HEK293 (cell line): ENCODE data around the gene UST.
A peak's percentile ranks its signal among the peaks of the same experiment; 100 is the strongest.

Experiments
- CTCF ChIA-PET: fragments of 350-600 bp; formaldehyde crosslinking; extraction: SDS; loops from one replicate; lab custom pipeline; 2021; ENCODE audit warnings: antibody characterized with exemption; lab: Yijun Ruan, JAX
- POLR2A ChIA-PET: fragments of 300-600 bp; formaldehyde crosslinking; extraction: SDS; loops from one replicate; lab custom pipeline; 2020; ENCODE audit warnings: antibody characterized with exemption, inconsistent platforms; lab: Yijun Ruan, JAX
- H3K27ac ChIP-seq: fragments of 200-500 bp; sonication (Bioruptor generic); 2 replicates; pipeline ENCODE4 v1.5.1; 2014; ENCODE audit warnings: low read depth, low read length, control low read depth, inconsistent platforms; ENCODE audit errors: extremely low read depth
- H3K36me3 ChIP-seq, 2 experiments: fragments of 200-500 bp in 1 of 2; sonication (Bioruptor generic) in 1 of 2; 1 replicate in 1 of 2; 2 replicates in 1 of 2; pipeline ENCODE4 v1.5.1; 2014 to 2017; ENCODE audit warnings: inconsistent platforms in 2 of 2, low read length in 2 of 2; ENCODE audit not compliant: control insufficient read depth in 2 of 2, insufficient read depth in 1 of 2
- H3K4me1 ChIP-seq: fragments of 200-500 bp; sonication (Bioruptor generic); 2 replicates; pipeline ENCODE4 v1.5.1; 2014; ENCODE audit warnings: mild to moderate bottlenecking, low read length, inconsistent platforms; ENCODE audit not compliant: control insufficient read depth, insufficient read depth
- H3K4me3 ChIP-seq: 2 replicates; pipeline ENCODE4 v1.5.1; 2011; ENCODE audit warnings: low read depth, mild to moderate bottlenecking, control low read depth, low read length, moderate library complexity
- H3K9me3 ChIP-seq: fragments of 200-500 bp; sonication (Bioruptor generic); 2 replicates; pipeline ENCODE4 v1.5.1; 2014; ENCODE audit warnings: low read depth, low read length, inconsistent platforms; ENCODE audit not compliant: control insufficient read depth, insufficient read depth
- BCL11A ChIP-seq: fragments of 450-650 bp; formaldehyde crosslinking; IDR thresholded peaks from 2 replicates; pipeline ENCODE4 v1.5.1; 2016; ENCODE audit warnings: low read depth, missing biosample characterization, missing genetic modification characterization
- CTCF ChIP-seq: fragments of 450-650 bp; formaldehyde crosslinking; IDR thresholded peaks from 2 replicates; pipeline ENCODE4 v1.5.1; 2016; ENCODE audit warnings: missing biosample characterization, missing genetic modification characterization
- IKZF3 ChIP-seq: fragments of 450-650 bp; IDR thresholded peaks from 2 replicates; pipeline ENCODE4 v1.5.0; 2018; ENCODE audit warnings: missing biosample characterization, mild to moderate bottlenecking, missing genetic modification characterization, moderate library complexity
- PRDM1 ChIP-seq: fragments of 450-650 bp; formaldehyde crosslinking; IDR thresholded peaks from 2 replicates; pipeline ENCODE4; 2016; ENCODE audit warnings: missing biosample characterization, missing genetic modification characterization
- SALL2 ChIP-seq: fragments of 450-650 bp; formaldehyde crosslinking; IDR thresholded peaks from 2 replicates; pipeline ENCODE4 v1.5.0; 2017; ENCODE audit warnings: missing biosample characterization, mild to moderate bottlenecking, missing genetic modification characterization, borderline replicate concordance
- TRIM28 ChIP-seq: IDR thresholded peaks from 2 replicates; pipeline ENCODE4 v1.6.1; 2011; ENCODE audit warnings: low read length, control low read depth, borderline replicate concordance
- WT1 ChIP-seq: fragments of 450-650 bp; formaldehyde crosslinking; IDR thresholded peaks from 2 replicates; pipeline ENCODE4 v1.5.1; 2016; ENCODE audit warnings: missing biosample characterization, missing genetic modification characterization
- ZFP3 ChIP-seq: fragments of 450-650 bp; formaldehyde crosslinking; IDR thresholded peaks from 2 replicates; pipeline ENCODE4 v1.5.1; 2016; ENCODE audit warnings: low read depth, missing biosample characterization, missing genetic modification characterization
- ZFP37 ChIP-seq: fragments of 450-650 bp; formaldehyde crosslinking; IDR thresholded peaks from 2 replicates; pipeline ENCODE4 v1.5.1; 2016; ENCODE audit warnings: missing biosample characterization, missing genetic modification characterization
- ZIC2 ChIP-seq: fragments of 450-650 bp; formaldehyde crosslinking; IDR thresholded peaks from 2 replicates; pipeline ENCODE4 v1.5.1; 2016; ENCODE audit warnings: missing biosample characterization, missing genetic modification characterization
- ZNF132 ChIP-seq: fragments of 450-650 bp; formaldehyde crosslinking; IDR thresholded peaks from 2 replicates; pipeline ENCODE4 v1.5.1; 2017; ENCODE audit warnings: missing biosample characterization, missing genetic modification characterization, borderline replicate concordance
- ZNF214 ChIP-seq: fragments of 450-650 bp; formaldehyde crosslinking; IDR thresholded peaks from 2 replicates; pipeline ENCODE4 v1.5.1; 2017; ENCODE audit warnings: missing biosample characterization, mild to moderate bottlenecking, missing genetic modification characterization, borderline replicate concordance
- ZNF354C ChIP-seq: fragments of 450-650 bp; formaldehyde crosslinking; IDR thresholded peaks from 2 replicates; pipeline ENCODE4 v1.5.1; 2016; ENCODE audit warnings: missing biosample characterization, missing genetic modification characterization, low read depth, borderline replicate concordance
- ZNF426 ChIP-seq: fragments of 450-650 bp; formaldehyde crosslinking; IDR thresholded peaks from 2 replicates; pipeline ENCODE4 v1.5.1; 2017; ENCODE audit warnings: missing biosample characterization, missing genetic modification characterization, mild to moderate bottlenecking, inconsistent platforms, moderate library complexity
- ZNF518A ChIP-seq: fragments of 450-650 bp; formaldehyde crosslinking; conservative IDR thresholded peaks from 2 replicates; pipeline ENCODE4 v1.5.1; 2016; ENCODE audit warnings: low read depth, missing biosample characterization, missing genetic modification characterization
- ZNF530 ChIP-seq: fragments of 450-650 bp; formaldehyde crosslinking; IDR thresholded peaks from 2 replicates; pipeline ENCODE4 v1.5.1; 2016; ENCODE audit warnings: low read depth, missing biosample characterization, missing genetic modification characterization
- ZNF558 ChIP-seq: fragments of 450-650 bp; formaldehyde crosslinking; IDR thresholded peaks from 2 replicates; pipeline ENCODE4 v1.5.1; 2016; ENCODE audit warnings: missing biosample characterization, missing genetic modification characterization
- ZNF654 ChIP-seq: fragments of 450-650 bp; formaldehyde crosslinking; IDR thresholded peaks from 2 replicates; pipeline ENCODE4 v1.5.1; 2016; ENCODE audit warnings: low read depth, missing biosample characterization, missing genetic modification characterization
- ZNF660 ChIP-seq: fragments of 450-650 bp; IDR thresholded peaks from 2 replicates; pipeline ENCODE4 v1.5.1; 2018; ENCODE audit warnings: missing biosample characterization, mild to moderate bottlenecking, missing genetic modification characterization
- ZNF664 ChIP-seq: fragments of 450-650 bp; formaldehyde crosslinking; IDR thresholded peaks from 2 replicates; pipeline ENCODE4 v1.5.1; 2016; ENCODE audit warnings: missing biosample characterization, missing genetic modification characterization
- ZNF701 ChIP-seq: fragments of 450-650 bp; formaldehyde crosslinking; IDR thresholded peaks from 2 replicates; pipeline ENCODE4 v1.5.1; 2016; ENCODE audit warnings: missing biosample characterization, missing genetic modification characterization
- ZNF76 ChIP-seq: fragments of 450-650 bp; formaldehyde crosslinking; IDR thresholded peaks from 2 replicates; pipeline ENCODE4; 2016; ENCODE audit warnings: low read depth, missing biosample characterization, missing genetic modification characterization, borderline replicate concordance
- ZNF777 ChIP-seq: fragments of 450-650 bp; formaldehyde crosslinking; IDR thresholded peaks from 2 replicates; pipeline ENCODE4 v1.5.1; 2017; ENCODE audit warnings: missing biosample characterization, missing genetic modification characterization, borderline replicate concordance
- ZNF792 ChIP-seq: fragments of 450-650 bp; formaldehyde crosslinking; IDR thresholded peaks from 2 replicates; pipeline ENCODE4 v1.5.1; 2016; ENCODE audit warnings: missing biosample characterization, missing genetic modification characterization
- ZSCAN30 ChIP-seq: fragments of 450-650 bp; IDR thresholded peaks from 2 replicates; pipeline ENCODE4 v1.5.1; 2018; ENCODE audit warnings: missing biosample characterization, mild to moderate bottlenecking, missing genetic modification characterization, moderate library complexity
- TF ChIP-seq, protein P1 (sequence below): fragments of 450-650 bp; formaldehyde crosslinking; IDR thresholded peaks from 2 replicates; pipeline ENCODE4 v1.5.1; 2016; ENCODE audit warnings: missing biosample characterization, missing genetic modification characterization
- TF ChIP-seq, protein P2 (sequence below): fragments of 450-650 bp; formaldehyde crosslinking; IDR thresholded peaks from 2 replicates; pipeline ENCODE4; 2016; ENCODE audit warnings: missing biosample characterization, missing genetic modification characterization

UST gene

DNA sequence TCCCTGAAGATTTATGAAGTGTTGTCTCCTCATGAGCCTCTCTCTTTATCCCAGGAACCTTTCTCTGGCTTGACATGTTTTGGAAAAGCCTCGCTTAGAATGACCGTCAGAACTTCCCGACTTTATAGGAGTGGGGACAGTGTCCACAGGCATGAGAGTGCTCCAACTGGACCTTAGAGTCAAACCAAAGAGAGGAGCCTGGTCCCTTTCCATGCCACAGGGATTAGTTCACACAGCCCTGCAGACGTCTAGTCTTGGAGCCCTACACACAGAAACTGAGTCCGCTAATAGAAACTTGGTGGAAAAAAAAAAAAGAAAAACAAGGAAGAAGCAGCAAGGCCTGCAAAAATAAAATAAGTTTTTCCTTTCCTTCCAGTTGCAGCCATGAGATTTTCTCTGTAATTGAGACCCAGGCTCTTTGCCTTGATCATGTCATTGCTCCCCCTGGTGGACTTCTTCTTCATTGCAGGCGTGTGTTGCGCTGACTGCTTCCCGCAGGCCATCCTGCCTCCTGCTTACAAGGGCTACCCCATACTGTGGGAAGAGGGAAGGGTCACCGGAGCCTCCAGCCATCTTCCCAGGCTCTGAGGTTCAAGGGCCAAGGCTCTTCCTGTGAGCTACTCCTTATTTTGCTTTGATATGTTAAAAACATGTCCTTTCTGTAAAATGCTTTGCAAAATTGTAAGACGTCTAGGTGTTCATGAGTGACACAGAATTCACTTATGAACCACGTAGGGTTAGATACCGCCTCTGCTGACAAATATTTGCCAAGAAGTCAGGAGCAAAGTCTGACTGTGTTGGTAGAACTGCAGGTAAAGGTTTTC, 201.0 kb downstream of the UST start:
- POLR2A ChIA-PET: no interaction called here
- CTCF ChIA-PET: interaction anchor here (0.5 to 2.4 kb wide), 23 partner anchors 9 to 437 kb away, joined by 3 to 27 read pairs (median 3); no protein-coding TSS in a partner anchor

More for the DNA sequence above, 201.0 kb downstream of the UST start:
- H3K4me1 ChIP-seq: peaks cover 11% of the 10 kb centered on the region
- no peaks in the 10 kb centered on the region for H3K36me3 ChIP-seq
- no peak overlapping the region for H3K27ac ChIP-seq
- TF ChIP-seq ZNF354C (tag by site-specific recombination) (no peak), ZNF518A (tag by site-specific recombination) (no peak), ZNF76 (no peak), SALL2 (tag by site-specific recombination) (no peak), ZNF777 (tag by site-specific recombination) (no peak), ZNF426 (tag by site-specific recombination) (no peak), ZNF701 (tag by site-specific recombination) (no peak), ZNF792 (tag by site-specific recombination) (no peak), TRIM28 (peak; percentile 86), BCL11A (tag by site-specific recombination) (no peak), ZNF558 (tag by site-specific recombination) (peak; percentile 22; the same call in 1 of the 2 replicates), IKZF3 (tag by site-specific recombination) (peak; percentile 53), WT1 (tag by site-specific recombination) (no peak), PRDM1 (no peak), ZNF664 (tag by site-specific recombination) (no peak), ZNF132 (no peak), ZNF654 (peak; percentile 64), ZNF214 (tag by site-specific recombination) (no peak), CTCF (tag by site-specific recombination) (peak; percentile 66), ZSCAN30 (tag by site-specific recombination) (peak; percentile 60; the same call in 1 of the 2 replicates), ZNF530 (tag by site-specific recombination) (no peak), ZFP37 (tag by site-specific recombination) (no peak), ZFP3 (tag by site-specific recombination) (no peak), ZNF660 (tag by site-specific recombination) (peak; percentile 78; the same call in 1 of the 2 replicates), ZIC2 (peak; percentile 49)
- TF ChIP-seq, protein P1, sequence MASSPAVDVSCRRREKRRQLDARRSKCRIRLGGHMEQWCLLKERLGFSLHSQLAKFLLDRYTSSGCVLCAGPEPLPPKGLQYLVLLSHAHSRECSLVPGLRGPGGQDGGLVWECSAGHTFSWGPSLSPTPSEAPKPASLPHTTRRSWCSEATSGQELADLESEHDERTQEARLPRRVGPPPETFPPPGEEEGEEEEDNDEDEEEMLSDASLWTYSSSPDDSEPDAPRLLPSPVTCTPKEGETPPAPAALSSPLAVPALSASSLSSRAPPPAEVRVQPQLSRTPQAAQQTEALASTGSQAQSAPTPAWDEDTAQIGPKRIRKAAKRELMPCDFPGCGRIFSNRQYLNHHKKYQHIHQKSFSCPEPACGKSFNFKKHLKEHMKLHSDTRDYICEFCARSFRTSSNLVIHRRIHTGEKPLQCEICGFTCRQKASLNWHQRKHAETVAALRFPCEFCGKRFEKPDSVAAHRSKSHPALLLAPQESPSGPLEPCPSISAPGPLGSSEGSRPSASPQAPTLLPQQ (tag by site-specific recombination): no peak
- TF ChIP-seq, protein P2, sequence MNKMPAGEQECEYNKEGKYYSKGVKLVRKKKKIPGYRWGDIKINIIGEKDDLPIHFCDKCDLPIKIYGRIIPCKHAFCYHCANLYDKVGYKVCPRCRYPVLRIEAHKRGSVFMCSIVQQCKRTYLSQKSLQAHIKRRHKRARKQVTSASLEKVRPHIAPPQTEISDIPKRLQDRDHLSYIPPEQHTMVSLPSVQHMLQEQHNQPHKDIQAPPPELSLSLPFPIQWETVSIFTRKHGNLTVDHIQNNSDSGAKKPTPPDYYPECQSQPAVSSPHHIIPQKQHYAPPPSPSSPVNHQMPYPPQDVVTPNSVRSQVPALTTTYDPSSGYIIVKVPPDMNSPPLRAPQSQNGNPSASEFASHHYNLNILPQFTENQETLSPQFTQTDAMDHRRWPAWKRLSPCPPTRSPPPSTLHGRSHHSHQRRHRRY (tag by site-specific recombination): no peak
- no peak overlapping the region for H3K4me3 ChIP-seq
- no peaks in the 10 kb centered on the region for H3K9me3 ChIP-seq
